ENCODE measurements around the gene SPATA31D3. TPM values are rescaled to one million over a fixed set of nuclear protein-coding genes. Genes with fewer than 3 reads are reported as not detected.

The SPATA31D3 gene
- polyA plus RNA-seq, 2 of the 4 experiments (the other 2 are of a cell fraction), result not detected

DNA sequence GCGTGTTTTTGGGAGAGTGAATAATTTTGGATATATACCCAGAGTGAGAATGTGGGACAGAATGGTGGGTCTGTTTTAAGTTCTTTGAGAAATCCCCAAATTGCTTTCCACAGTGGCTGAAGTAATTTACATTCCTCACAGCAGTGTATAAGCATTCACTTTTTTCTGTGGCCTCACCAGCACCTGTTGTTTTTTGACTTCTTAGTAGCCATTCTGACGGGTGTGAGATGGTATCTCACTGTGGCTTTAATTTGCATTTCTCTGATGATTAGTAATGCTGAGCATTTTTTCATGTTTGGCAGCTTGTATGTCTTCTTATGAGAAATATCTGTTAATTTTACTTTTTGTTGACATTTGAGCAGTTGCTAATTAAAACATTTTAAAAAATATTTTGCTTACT, 35.9 kb downstream of the SPATA31D3 start:
- ChIA-PET CTCF (no interaction called here), POLR2A (no interaction called here)
- WGBS (ENCODE audit: missing lambda C conversion rate), result 66% methylated on average over 2 of the region's 2 CpGs
- ATAC-seq (no peak), FAIRE-seq (no peak), DNase-seq (ENCODE audit: low read depth in 1 of 2, low spot score in 1 of 2) (no peak)
- no peaks in the 10 kb centered on the region for H3K4me1 ChIP-seq
- no peak overlapping the region for H3K4me2 ChIP-seq
- TF ChIP-seq FOXS1 (CRISPR knock-in tag; IDR thresholded peaks at IDR 0.05) (no peak), NFE2L2 (conservative IDR thresholded peaks at IDR 0.05; ENCODE audit: low read length) (no peak), POLR2AphosphoS2 (conservative IDR thresholded peaks at IDR 0.05; ENCODE audit: low read length) (no peak), HEYL (CRISPR knock-in tag; IDR thresholded peaks at IDR 0.05) (no peak), EHF (CRISPR knock-in tag; IDR thresholded peaks at IDR 0.05) (no peak), RFX5 (IDR thresholded peaks at IDR 0.05) (no peak), EP300 (IDR thresholded peaks at IDR 0.05) (no peak), NPAS2 (CRISPR knock-in tag; IDR thresholded peaks at IDR 0.05; ENCODE audit: borderline replicate concordance) (no peak), RNF2 (IDR thresholded peaks at IDR 0.05; ENCODE audit: borderline replicate concordance, low read depth) (no peak), CHD2 (IDR thresholded peaks at IDR 0.05; ENCODE audit: low read length, partially characterized antibody) (no peak), ZC3H11A (IDR thresholded peaks at IDR 0.05) (no peak), FOSB (CRISPR knock-in tag; IDR thresholded peaks at IDR 0.05) (no peak), TP53 (CRISPR knock-in tag; IDR thresholded peaks at IDR 0.05) (no peak), POLR2A (IDR thresholded peaks at IDR 0.05; ENCODE audit: low read length) (no peak)
- TF ChIP-seq, protein P1, sequence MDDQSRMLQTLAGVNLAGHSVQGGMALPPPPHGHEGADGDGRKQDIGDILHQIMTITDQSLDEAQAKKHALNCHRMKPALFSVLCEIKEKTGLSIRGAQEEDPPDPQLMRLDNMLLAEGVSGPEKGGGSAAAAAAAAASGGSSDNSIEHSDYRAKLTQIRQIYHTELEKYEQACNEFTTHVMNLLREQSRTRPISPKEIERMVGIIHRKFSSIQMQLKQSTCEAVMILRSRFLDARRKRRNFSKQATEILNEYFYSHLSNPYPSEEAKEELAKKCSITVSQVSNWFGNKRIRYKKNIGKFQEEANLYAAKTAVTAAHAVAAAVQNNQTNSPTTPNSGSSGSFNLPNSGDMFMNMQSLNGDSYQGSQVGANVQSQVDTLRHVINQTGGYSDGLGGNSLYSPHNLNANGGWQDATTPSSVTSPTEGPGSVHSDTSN (IDR thresholded peaks at IDR 0.05), result no peak
- TF ChIP-seq, protein P2, sequence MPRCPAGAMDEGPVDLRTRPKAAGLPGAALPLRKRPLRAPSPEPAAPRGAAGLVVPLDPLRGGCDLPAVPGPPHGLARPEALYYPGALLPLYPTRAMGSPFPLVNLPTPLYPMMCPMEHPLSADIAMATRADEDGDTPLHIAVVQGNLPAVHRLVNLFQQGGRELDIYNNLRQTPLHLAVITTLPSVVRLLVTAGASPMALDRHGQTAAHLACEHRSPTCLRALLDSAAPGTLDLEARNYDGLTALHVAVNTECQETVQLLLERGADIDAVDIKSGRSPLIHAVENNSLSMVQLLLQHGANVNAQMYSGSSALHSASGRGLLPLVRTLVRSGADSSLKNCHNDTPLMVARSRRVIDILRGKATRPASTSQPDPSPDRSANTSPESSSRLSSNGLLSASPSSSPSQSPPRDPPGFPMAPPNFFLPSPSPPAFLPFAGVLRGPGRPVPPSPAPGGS (IDR thresholded peaks at IDR 0.05), result no peak
- TF ChIP-seq, protein P3, sequence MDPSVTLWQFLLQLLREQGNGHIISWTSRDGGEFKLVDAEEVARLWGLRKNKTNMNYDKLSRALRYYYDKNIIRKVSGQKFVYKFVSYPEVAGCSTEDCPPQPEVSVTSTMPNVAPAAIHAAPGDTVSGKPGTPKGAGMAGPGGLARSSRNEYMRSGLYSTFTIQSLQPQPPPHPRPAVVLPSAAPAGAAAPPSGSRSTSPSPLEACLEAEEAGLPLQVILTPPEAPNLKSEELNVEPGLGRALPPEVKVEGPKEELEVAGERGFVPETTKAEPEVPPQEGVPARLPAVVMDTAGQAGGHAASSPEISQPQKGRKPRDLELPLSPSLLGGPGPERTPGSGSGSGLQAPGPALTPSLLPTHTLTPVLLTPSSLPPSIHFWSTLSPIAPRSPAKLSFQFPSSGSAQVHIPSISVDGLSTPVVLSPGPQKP (IDR thresholded peaks at IDR 0.05; ENCODE audit: low read depth, low read length), result no peak
- H3K27ac ChIP-seq, result no peak overlapping the region
- no peaks in the 10 kb centered on the region for H3K9me3 ChIP-seq
- H3K4me3 ChIP-seq, result no peak overlapping the region

DNA sequence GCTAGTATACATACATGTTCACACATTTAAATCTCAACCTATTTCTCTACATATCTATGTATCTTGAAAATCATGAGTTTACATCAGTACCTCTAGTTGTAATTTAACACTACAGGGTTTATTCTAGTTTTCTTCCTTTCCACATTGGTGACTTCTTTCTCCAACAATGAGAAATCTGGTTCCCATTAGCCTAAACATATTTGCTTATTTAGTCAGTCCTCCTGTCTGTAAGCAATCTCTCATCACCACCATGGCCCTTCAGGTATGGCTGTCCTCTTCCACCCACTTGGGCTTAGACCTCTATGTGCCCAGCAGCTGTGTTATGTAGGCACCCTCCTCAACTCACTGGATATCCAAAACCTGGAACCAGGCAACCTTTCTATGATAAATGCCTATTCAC, 37.3 kb downstream of the SPATA31D3 start:
- ATAC-seq (no peak), DNase-seq (ENCODE audit: low read depth in 1 of 2, low spot score in 1 of 2) (no peak), FAIRE-seq (no peak)
- H3K4me2 ChIP-seq, result no peak overlapping the region
- CTCF ChIA-PET, result no interaction called here
- H3K9me3 ChIP-seq, result no peaks in the 10 kb centered on the region
- POLR2A ChIA-PET, result no interaction called here
- TF ChIP-seq, protein P3 (IDR thresholded peaks at IDR 0.05; ENCODE audit: low read depth, low read length), result no peak
- no peak for TF ChIP-seq NPAS2 (CRISPR knock-in tag; IDR thresholded peaks at IDR 0.05; ENCODE audit: borderline replicate concordance)
- H3K27ac ChIP-seq, result no peak overlapping the region
- H3K4me1 ChIP-seq, result no peaks in the 10 kb centered on the region
- no peak overlapping the region for H3K4me3 ChIP-seq

DNA sequence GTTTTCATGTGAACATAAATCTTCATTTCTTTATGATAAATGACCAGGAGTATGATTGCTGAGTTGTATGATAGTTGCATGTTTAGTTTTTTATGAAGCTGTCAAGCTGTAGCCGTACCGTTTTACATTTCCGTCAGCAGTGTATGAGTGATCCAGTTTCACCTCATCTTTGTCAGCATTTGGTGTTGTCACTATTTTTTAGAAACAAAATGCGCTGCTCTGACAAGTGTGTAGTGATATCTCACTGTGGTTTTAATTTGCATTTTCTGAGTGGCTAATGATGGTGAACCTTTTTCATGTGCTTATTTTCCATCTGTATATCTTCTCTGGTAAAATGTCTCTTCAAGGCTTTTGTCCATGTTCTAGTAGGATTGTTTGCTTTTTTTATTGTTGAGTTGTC, 38.6 kb downstream of the SPATA31D3 start:
- Histone ChIP-seq H3K9me3 (no peaks in the 10 kb centered on the region), H3K4me1 (no peaks in the 10 kb centered on the region), H3K4me3 (no peak overlapping the region), H3K4me2 (no peak overlapping the region), H3K27ac (no peak overlapping the region)
- DNase-seq (ENCODE audit: low read depth in 1 of 2, low spot score in 1 of 2), result no peak
- no peak for FAIRE-seq
- POLR2A ChIA-PET, result no interaction called here
- CTCF ChIA-PET, result no interaction called here
- 77% methylated on average over 4 of the region's 4 CpGs for WGBS (ENCODE audit: missing lambda C conversion rate)
- TF ChIP-seq CEBPB (IDR thresholded peaks at IDR 0.05) (no peak), HOXA7 (CRISPR knock-in tag; IDR thresholded peaks at IDR 0.05) (no peak), FOXS1 (CRISPR knock-in tag; IDR thresholded peaks at IDR 0.05) (no peak), HOXB5 (CRISPR knock-in tag; IDR thresholded peaks at IDR 0.05) (no peak), ZFP36 (IDR thresholded peaks at IDR 0.05; ENCODE audit: borderline replicate concordance, partially characterized antibody) (no peak), RCOR1 (IDR thresholded peaks at IDR 0.05; ENCODE audit: low read depth, low read length) (no peak), BHLHE40 (IDR thresholded peaks at IDR 0.05; ENCODE audit: low read depth, low read length) (no peak)
- TF ChIP-seq, protein P2 (IDR thresholded peaks at IDR 0.05), result no peak
- TF ChIP-seq, protein P4, sequence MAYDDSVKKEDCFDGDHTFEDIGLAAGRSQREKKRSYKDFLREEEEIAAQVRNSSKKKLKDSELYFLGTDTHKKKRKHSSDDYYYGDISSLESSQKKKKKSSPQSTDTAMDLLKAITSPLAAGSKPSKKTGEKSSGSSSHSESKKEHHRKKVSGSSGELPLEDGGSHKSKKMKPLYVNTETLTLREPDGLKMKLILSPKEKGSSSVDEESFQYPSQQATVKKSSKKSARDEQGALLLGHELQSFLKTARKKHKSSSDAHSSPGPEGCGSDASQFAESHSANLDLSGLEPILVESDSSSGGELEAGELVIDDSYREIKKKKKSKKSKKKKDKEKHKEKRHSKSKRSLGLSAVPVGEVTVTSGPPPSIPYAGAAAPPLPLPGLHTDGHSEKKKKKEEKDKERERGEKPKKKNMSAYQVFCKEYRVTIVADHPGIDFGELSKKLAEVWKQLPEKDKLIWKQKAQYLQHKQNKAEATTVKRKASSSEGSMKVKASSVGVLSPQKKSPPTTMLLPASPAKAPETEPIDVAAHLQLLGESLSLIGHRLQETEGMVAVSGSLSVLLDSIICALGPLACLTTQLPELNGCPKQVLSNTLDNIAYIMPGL (CRISPR knock-in tag; IDR thresholded peaks at IDR 0.05; ENCODE audit: borderline replicate concordance), result no peak
- TF ChIP-seq, protein P5, sequence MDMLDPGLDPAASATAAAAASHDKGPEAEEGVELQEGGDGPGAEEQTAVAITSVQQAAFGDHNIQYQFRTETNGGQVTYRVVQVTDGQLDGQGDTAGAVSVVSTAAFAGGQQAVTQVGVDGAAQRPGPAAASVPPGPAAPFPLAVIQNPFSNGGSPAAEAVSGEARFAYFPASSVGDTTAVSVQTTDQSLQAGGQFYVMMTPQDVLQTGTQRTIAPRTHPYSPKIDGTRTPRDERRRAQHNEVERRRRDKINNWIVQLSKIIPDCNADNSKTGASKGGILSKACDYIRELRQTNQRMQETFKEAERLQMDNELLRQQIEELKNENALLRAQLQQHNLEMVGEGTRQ (IDR thresholded peaks at IDR 0.05), result no peak
- ATAC-seq, result no peak
